Eye (tissue), 1 donor: Measurements from ENCODE around the gene FAM227A.

Experiments
- DNase-seq: peaks from one replicate; pipeline ENCODE4 v3.0.0-alpha.2; 2015

FAM227A gene

GRCh38 chr22:38656256-38657044 lies at the start of gene FAM227A, which contains the start of gene CBY1:
Gene FAM227A (minus strand): TSS chr22:38656392. CDS start chr22:38650168, 6,224 bp downstream.
Gene CBY1 (plus strand): TSS chr22:38656638. CDS start chr22:38668055, 11,417 bp downstream.
- DNase-seq, result peak; percentile 98

- DNase-seq, result peak; percentile 100
These were observed 49.3 kb upstream of the FAM227A start, which contains the start of gene GTPBP1 for GRCh38 chr22:38705235-38706100. Gene GTPBP1 (plus strand): TSS chr22:38705944. CDS start chr22:38705956, 12 bp downstream.

GRCh38 chr22:38704654-38705234 lies 48.6 kb upstream of the FAM227A start:
- no peak for DNase-seq

GRCh38 chr22:38700789-38701628 lies 44.8 kb upstream of the FAM227A start, which contains the start of gene JOSD1:
Gene JOSD1 (minus strand): TSS chr22:38700943. CDS start chr22:38699987, 956 bp downstream.
- DNase-seq, result peak; percentile 98

GRCh38 chr22:38700270-38700788 lies 44.1 kb upstream of the FAM227A start:
- no peak for DNase-seq

- peak; percentile 61 for DNase-seq
These were observed 43.6 kb upstream of the FAM227A start for GRCh38 chr22:38699784-38700183.

- no peak for DNase-seq
These were observed 43.0 kb upstream of the FAM227A start for GRCh38 chr22:38699143-38699542.

GRCh38 chr22:38698407-38699094 lies 42.4 kb upstream of the FAM227A start:
- DNase-seq, result no peak

- DNase-seq, result no peak
These were observed 41.4 kb upstream of the FAM227A start for GRCh38 chr22:38697425-38698089.

GRCh38 chr22:38696606-38697424 lies 40.6 kb upstream of the FAM227A start:
- DNase-seq, result no peak

GRCh38 chr22:38694940-38695339 lies 38.7 kb upstream of the FAM227A start:
- no peak for DNase-seq

GRCh38 chr22:38694049-38694448 lies 37.9 kb upstream of the FAM227A start:
- DNase-seq, result no peak

GRCh38 chr22:38689651-38690050 lies 33.5 kb upstream of the FAM227A start:
- no peak for DNase-seq

- DNase-seq, result no peak
These were observed 29.6 kb upstream of the FAM227A start for GRCh38 chr22:38685761-38686160.

- DNase-seq, result no peak
These were observed 28.7 kb upstream of the FAM227A start for GRCh38 chr22:38684895-38685294.

GRCh38 chr22:38681582-38682335 lies 25.6 kb upstream of the FAM227A start, which contains the start of gene TOMM22:
Gene TOMM22 (plus strand): TSS chr22:38681957. CDS start chr22:38681979, 22 bp downstream.
- DNase-seq, result peak; percentile 93

- DNase-seq, result no peak
These were observed 19.6 kb upstream of the FAM227A start for GRCh38 chr22:38675833-38676232.

GRCh38 chr22:38674888-38675287 lies 18.7 kb upstream of the FAM227A start:
- no peak for DNase-seq
